ENCODE results near the gene ERGIC1. TPM values are rescaled to one million over a fixed set of nuclear protein-coding genes. Genes with fewer than 3 reads are reported as not detected.

The ERGIC1 gene
- total RNA-seq, 1 donor: 109 TPM

DNA sequence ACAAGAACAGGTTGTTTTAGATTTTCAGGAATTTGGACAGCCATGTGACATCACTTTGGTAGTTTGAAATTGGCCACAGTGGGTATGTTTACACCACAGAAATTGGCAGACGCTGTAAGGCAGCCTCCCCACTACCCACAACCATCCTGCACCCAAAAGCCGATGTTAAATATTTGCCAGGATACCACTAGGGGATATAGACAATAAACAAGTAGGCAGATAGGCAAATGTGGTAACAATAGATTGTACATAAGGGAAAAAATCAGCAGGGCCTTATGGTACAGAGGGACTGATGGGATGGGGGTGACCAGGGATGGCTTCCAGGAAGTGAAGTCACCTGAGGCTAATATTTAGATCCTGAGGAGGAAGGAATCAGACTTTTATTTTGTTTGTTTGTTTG is 31.9 kb upstream of the ERGIC1 start:
- Histone ChIP-seq H3K4me2 (ENCODE audit: insufficient read depth, low read length) (no peak overlapping the region), H4K20me1 (ENCODE audit: insufficient read depth, low read length) (no peaks in the 10 kb centered on the region), H3K36me3 (ENCODE audit: insufficient read depth, low read length) (no peaks in the 10 kb centered on the region), H3K27me3 (ENCODE audit: insufficient read depth, low read length) (no peaks in the 10 kb centered on the region), H2AFZ (ENCODE audit: low read length) (no peak overlapping the region), H3K4me1 (ENCODE audit: insufficient read depth, low read length) (peaks cover 59% of the 10 kb centered on the region), H3K9me3 (ENCODE audit: low read depth, low read length) (no peaks in the 10 kb centered on the region), H3K27ac (ENCODE audit: low read depth, low read length) (peak overlapping the region; percentile 93), H3K79me2 (ENCODE audit: insufficient read depth, low read length) (no peaks in the 10 kb centered on the region), H3K4me3 (ENCODE audit: insufficient read depth, low read length) (no peak overlapping the region)
- TF ChIP-seq, protein P1, sequence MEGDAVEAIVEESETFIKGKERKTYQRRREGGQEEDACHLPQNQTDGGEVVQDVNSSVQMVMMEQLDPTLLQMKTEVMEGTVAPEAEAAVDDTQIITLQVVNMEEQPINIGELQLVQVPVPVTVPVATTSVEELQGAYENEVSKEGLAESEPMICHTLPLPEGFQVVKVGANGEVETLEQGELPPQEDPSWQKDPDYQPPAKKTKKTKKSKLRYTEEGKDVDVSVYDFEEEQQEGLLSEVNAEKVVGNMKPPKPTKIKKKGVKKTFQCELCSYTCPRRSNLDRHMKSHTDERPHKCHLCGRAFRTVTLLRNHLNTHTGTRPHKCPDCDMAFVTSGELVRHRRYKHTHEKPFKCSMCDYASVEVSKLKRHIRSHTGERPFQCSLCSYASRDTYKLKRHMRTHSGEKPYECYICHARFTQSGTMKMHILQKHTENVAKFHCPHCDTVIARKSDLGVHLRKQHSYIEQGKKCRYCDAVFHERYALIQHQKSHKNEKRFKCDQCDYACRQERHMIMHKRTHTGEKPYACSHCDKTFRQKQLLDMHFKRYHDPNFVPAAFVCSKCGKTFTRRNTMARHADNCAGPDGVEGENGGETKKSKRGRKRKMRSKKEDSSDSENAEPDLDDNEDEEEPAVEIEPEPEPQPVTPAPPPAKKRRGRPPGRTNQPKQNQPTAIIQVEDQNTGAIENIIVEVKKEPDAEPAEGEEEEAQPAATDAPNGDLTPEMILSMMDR (IDR thresholded peaks at IDR 0.05; ENCODE audit: extremely low read depth, low read depth, low read length): no peak
- DNase-seq (ENCODE audit: insufficient read length, low spot score, missing footprints): no peak

DNA sequence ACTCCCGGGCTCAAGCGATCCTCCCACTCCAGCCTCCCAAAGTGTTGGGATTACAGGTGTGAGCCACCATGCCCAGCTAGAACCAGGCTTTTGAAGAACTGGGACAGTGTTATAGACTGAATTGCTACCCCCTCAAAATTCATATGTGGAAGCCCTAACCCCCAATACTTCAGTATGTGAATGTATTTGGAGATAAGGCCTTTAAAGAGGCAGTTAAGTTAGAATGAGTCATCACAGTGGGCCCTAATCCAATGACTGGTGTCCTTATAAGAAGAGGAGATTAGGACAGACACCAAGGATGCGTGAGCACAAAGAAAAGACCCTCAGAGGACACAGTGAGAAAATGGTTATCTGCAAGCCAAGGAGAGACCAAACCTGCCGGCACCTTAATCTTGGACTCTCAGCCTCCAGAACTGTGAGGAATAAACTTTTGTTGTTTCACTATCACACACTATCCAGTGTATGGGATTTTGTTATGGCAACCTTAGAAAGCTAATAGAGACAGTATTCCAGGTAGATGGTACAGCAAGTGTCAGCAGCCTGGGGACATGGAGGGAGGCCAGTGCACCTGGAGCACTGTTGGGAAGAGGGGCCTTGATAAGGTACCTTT is 31.4 kb upstream of the ERGIC1 start:
- H3K4me2 ChIP-seq (ENCODE audit: insufficient read depth, low read length): no peak overlapping the region
- no peaks in the 10 kb centered on the region for H3K27me3 ChIP-seq (ENCODE audit: insufficient read depth, low read length)
- H4K20me1 ChIP-seq (ENCODE audit: insufficient read depth, low read length): no peaks in the 10 kb centered on the region
- TF ChIP-seq, protein P1 (IDR thresholded peaks at IDR 0.05; ENCODE audit: extremely low read depth, low read depth, low read length): no peak
- peaks cover 58% of the 10 kb centered on the region for H3K4me1 ChIP-seq (ENCODE audit: insufficient read depth, low read length)
- DNase-seq (ENCODE audit: insufficient read length, low spot score, missing footprints): no peak
- no peak overlapping the region for H3K4me3 ChIP-seq (ENCODE audit: insufficient read depth, low read length)
- no peak overlapping the region for H2AFZ ChIP-seq (ENCODE audit: low read length)
- no peaks in the 10 kb centered on the region for H3K36me3 ChIP-seq (ENCODE audit: insufficient read depth, low read length)
- H3K9me3 ChIP-seq (ENCODE audit: low read depth, low read length): no peaks in the 10 kb centered on the region
- no peaks in the 10 kb centered on the region for H3K79me2 ChIP-seq (ENCODE audit: insufficient read depth, low read length)
- peak overlapping the region; percentile 93 for H3K27ac ChIP-seq (ENCODE audit: low read depth, low read length)

DNA sequence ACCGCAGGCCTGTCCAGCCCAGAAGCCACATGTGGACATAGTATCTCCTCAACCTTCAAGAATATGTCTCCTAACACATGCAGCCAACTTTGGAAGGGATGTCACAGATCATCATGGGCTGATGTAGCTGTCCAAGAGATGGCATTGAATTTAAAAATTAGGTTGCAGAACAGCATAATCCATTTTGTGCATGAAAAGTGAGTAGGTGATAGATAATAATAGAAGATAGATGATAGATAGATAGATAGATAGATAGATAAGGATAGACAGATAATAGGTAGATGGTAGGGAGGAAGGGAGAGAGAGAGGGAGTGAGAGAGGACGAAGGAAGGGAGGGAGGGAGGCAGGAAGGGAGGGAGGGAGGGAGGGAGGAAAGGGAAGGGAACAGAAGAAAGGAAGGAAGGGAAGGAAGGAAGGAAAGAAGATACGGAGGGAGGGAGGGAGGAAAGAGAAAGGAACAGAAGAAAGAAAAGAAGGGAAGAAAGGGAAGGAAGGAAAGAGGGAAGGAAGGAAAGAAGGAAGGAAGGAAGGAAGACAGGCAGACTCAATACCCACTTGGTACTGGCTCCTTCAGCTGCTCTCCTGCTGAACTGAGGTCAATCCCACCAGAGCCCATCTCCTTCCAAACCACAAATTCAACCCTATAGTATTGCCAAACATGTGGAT is 28.9 kb upstream of the ERGIC1 start:
- no peak for DNase-seq (ENCODE audit: insufficient read length, low spot score, missing footprints)
- TF ChIP-seq, protein P1 (IDR thresholded peaks at IDR 0.05; ENCODE audit: extremely low read depth, low read depth, low read length): no peak
- no peak overlapping the region for H3K27ac ChIP-seq (ENCODE audit: low read depth, low read length)

DNA sequence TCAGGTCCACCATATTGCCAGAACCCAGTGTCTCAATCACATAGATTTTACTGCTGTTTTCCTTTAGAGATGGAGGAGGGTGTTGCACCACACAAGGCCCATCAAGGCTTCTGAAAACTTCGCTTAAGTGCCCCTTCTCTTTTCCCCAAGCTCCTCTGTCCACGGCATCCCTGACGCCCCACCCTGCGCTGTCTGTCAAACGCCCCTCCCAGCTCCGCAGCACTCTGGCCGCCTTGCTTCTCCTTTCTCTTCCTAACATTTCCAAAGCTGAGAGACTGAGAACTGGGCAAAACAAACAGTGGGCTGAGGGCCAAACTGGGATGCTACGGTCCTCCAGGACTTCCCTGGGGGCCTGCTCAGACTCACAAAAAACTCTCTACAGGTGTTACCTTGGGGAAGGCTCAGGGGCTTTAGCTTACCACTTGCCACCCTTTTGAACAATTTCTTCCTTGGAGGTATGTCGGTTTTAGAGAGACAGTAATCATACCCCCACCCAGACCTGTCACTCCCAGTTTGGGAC is 28.3 kb upstream of the ERGIC1 start:
- DNase-seq (ENCODE audit: insufficient read length, low spot score, missing footprints): peak; percentile 30
- Histone ChIP-seq H3K79me2 (ENCODE audit: insufficient read depth, low read length) (no peaks in the 10 kb centered on the region), H3K4me1 (ENCODE audit: insufficient read depth, low read length) (peaks cover 31% of the 10 kb centered on the region), H3K27ac (ENCODE audit: low read depth, low read length) (no peak overlapping the region), H2AFZ (ENCODE audit: low read length) (no peak overlapping the region), H4K20me1 (ENCODE audit: insufficient read depth, low read length) (no peaks in the 10 kb centered on the region), H3K9me3 (ENCODE audit: low read depth, low read length) (no peaks in the 10 kb centered on the region), H3K4me2 (ENCODE audit: insufficient read depth, low read length) (no peak overlapping the region), H3K36me3 (ENCODE audit: insufficient read depth, low read length) (no peaks in the 10 kb centered on the region), H3K27me3 (ENCODE audit: insufficient read depth, low read length) (no peaks in the 10 kb centered on the region), H3K4me3 (ENCODE audit: insufficient read depth, low read length) (no peak overlapping the region)
- TF ChIP-seq, protein P1 (IDR thresholded peaks at IDR 0.05; ENCODE audit: extremely low read depth, low read depth, low read length): no peak

More for the DNA sequence above, 28.9 kb upstream of the ERGIC1 start:
- Histone ChIP-seq H4K20me1 (ENCODE audit: insufficient read depth, low read length) (no peaks in the 10 kb centered on the region), H2AFZ (ENCODE audit: low read length) (no peak overlapping the region), H3K27me3 (ENCODE audit: insufficient read depth, low read length) (no peaks in the 10 kb centered on the region), H3K36me3 (ENCODE audit: insufficient read depth, low read length) (no peaks in the 10 kb centered on the region), H3K9me3 (ENCODE audit: low read depth, low read length) (no peaks in the 10 kb centered on the region), H3K79me2 (ENCODE audit: insufficient read depth, low read length) (no peaks in the 10 kb centered on the region), H3K4me3 (ENCODE audit: insufficient read depth, low read length) (no peak overlapping the region), H3K4me2 (ENCODE audit: insufficient read depth, low read length) (no peak overlapping the region), H3K4me1 (ENCODE audit: insufficient read depth, low read length) (peaks cover 36% of the 10 kb centered on the region)

All from osteoblast (primary cell).